CD4-positive, alpha-beta memory T cell (primary cell): ENCODE results near the gene RAP2C. TPM values are rescaled to one million over a fixed set of nuclear protein-coding genes. Genes with fewer than 3 reads are reported as not detected.

ENCODE experiments used
- CTCF ChIA-PET: fragments of 350-600 bp; sonication (Branson Sonifier 250); formaldehyde crosslinking; loops from one replicate; lab custom pipeline; 2021; ENCODE audit warnings: inconsistent platforms; ENCODE audit not compliant: partially characterized antibody; lab: Charles Lee
- POLR2A ChIA-PET: fragments of 350-600 bp; sonication (Branson Sonifier 250); formaldehyde crosslinking; loops from one replicate; lab custom pipeline; 2021; ENCODE audit not compliant: partially characterized antibody; lab: Charles Lee
- DNase-seq, 5 donors: peaks; one replicate each; pipeline versions ENCODE4 v3.0.0 to v3.0.0-alpha.2; 2020 to 2022; ENCODE audit warnings: mixed read lengths in 1 of 5
- H3K27ac ChIP-seq: one replicate; pipeline ENCODE4 v1.7.0; 2013; ENCODE audit warnings: low read depth, low read length
- H3K27me3 ChIP-seq: 2 replicates; pipeline ENCODE4 v1.7.0; 2013; ENCODE audit warnings: mild to moderate bottlenecking, low read length, moderate library complexity; ENCODE audit not compliant: insufficient read depth
- H3K36me3 ChIP-seq: 2 replicates; pipeline ENCODE4 v1.7.0; 2013; ENCODE audit warnings: mild to moderate bottlenecking, low read length, moderate library complexity; ENCODE audit not compliant: insufficient read depth
- H3K4me1 ChIP-seq: 2 replicates; pipeline ENCODE4 v1.7.0; 2013; ENCODE audit warnings: mild to moderate bottlenecking, low read length, moderate library complexity; ENCODE audit not compliant: insufficient read depth
- H3K4me3 ChIP-seq, 2 donors: one replicate each; pipeline ENCODE4 v1.7.0; 2013; ENCODE audit warnings: low read length in 2 of 2, mild to moderate bottlenecking in 1 of 2
- H3K9me3 ChIP-seq, 2 donors: one replicate each; pipeline ENCODE4 v1.7.0; 2013; ENCODE audit warnings: low read length in 2 of 2, control low read depth in 1 of 2; ENCODE audit not compliant: control insufficient read depth in 1 of 2
- H3K27ac Mint-ChIP-seq, 7 donors: one replicate each; pipeline ENCODE4 v1.8.0; 2020 to 2021; ENCODE audit warnings: mixed read lengths in 7 of 7, mild to moderate bottlenecking in 6 of 7, inconsistent platforms in 3 of 7, moderate library complexity in 3 of 7
- H3K27me3 Mint-ChIP-seq, 2 donors: one replicate each; pipeline ENCODE4 v1.8.0; 2020 to 2021; ENCODE audit warnings: mixed read lengths in 2 of 2
- H3K36me3 Mint-ChIP-seq, 2 donors: one replicate each; pipeline ENCODE4 v1.8.0; 2020 to 2021; ENCODE audit warnings: mixed read lengths in 2 of 2, inconsistent platforms in 1 of 2, mild to moderate bottlenecking in 1 of 2
- H3K4me1 Mint-ChIP-seq, 4 donors: one replicate each; pipeline ENCODE4 v1.8.0; 2020 to 2021; ENCODE audit warnings: mixed read lengths in 4 of 4, mild to moderate bottlenecking in 1 of 4
- H3K4me3 Mint-ChIP-seq, 8 donors: one replicate each; pipeline ENCODE4 v1.8.0; 2020 to 2021; ENCODE audit warnings: mixed read lengths in 8 of 8, mild to moderate bottlenecking in 7 of 8, moderate library complexity in 6 of 8, inconsistent platforms in 3 of 8
- H3K9me3 Mint-ChIP-seq, 8 donors: one replicate each; pipeline ENCODE4 v1.8.0; 2020 to 2021; ENCODE audit warnings: mixed read lengths in 8 of 8, mild to moderate bottlenecking in 5 of 8, inconsistent platforms in 3 of 8, moderate library complexity in 1 of 8
- intact Hi-C: fragments of 100-400 bp; cut with micrococcal nuclease; formaldehyde crosslinking; loops from one replicate; pipeline ENCODE4 v1.15.1; 2023
- polyA plus RNA-seq, 2 donors: library from polyadenylated mRNA; unstranded; fragments of 300-500 nt; fragmentation: Illumina TruSeq; gene quantifications; one replicate each; pipeline ENCODE4 v1.2.3, GENCODE V29; 2021
- total RNA-seq, 2 experiments: library from RNA; stranded (reverse); gene quantifications; one replicate each; pipeline ENCODE4 v1.2.3, GENCODE V29; 2021

Gene RAP2C
- total and polyA plus RNA-seq, 4 experiments from 2014 or later: 15.2 to 30.8 (median 24.5) TPM

GRCh38 chrX:132216806-132217202 lies 2.4 kb downstream of the RAP2C start:
- H3K4me1 ChIP-seq: peaks cover 52% of the 10 kb centered on the region
- ChIA-PET POLR2A (interaction anchor here (0.7 to 4.2 kb wide), 5 partner anchors 8 to 274 kb away, joined by 3 to 23 read pairs (median 3); partner anchors contain the start of genes MBNL3 and STK26), CTCF (interaction anchor here (0.6 kb wide), 1 partner anchor 124 kb away, joined by 3 read pairs; no protein-coding TSS in a partner anchor)
- H3K36me3 ChIP-seq: no peaks in the 10 kb centered on the region
- peaks cover 4 to 35% of the 10 kb centered on the region in 2 donors for H3K36me3 Mint-ChIP-seq
- H3K4me1 Mint-ChIP-seq: peaks cover 31 to 62% (median 35%) of the 10 kb centered on the region in 4 donors
- peak; percentile 60 to 76 (median 66) for DNase-seq
- H3K27me3 ChIP-seq: no peaks in the 10 kb centered on the region
- intact Hi-C loops: loop anchor here (1.0 to 10.0 kb wide), 4 partner anchors 230 to 1952 kb away; partner anchors contain the start of genes MBNL3 and ZNF280C
- H3K27ac Mint-ChIP-seq: peak overlapping the region; percentile 96 to 99 (median 99)
- H3K4me3 Mint-ChIP-seq: peak overlapping the region; percentile 93 to 98 (median 96)
- H3K27ac ChIP-seq: peak overlapping the region; percentile 94
- no peaks in the 10 kb centered on the region for H3K27me3 Mint-ChIP-seq
- H3K9me3 ChIP-seq: no peaks in the 10 kb centered on the region
- peaks cover 0 to 2% (median 0%) of the 10 kb centered on the region in 8 donors for H3K9me3 Mint-ChIP-seq
- H3K4me3 ChIP-seq: peak overlapping the region; percentile 78 to 81

GRCh38 chrX:132216283-132216682 lies 3.0 kb downstream of the RAP2C start:
- H3K27me3 Mint-ChIP-seq: no peaks in the 10 kb centered on the region
- H3K27ac ChIP-seq: peak overlapping the region; percentile 94
- peaks cover 0 to 2% (median 0%) of the 10 kb centered on the region in 8 donors for H3K9me3 Mint-ChIP-seq
- H3K4me3 ChIP-seq: peak overlapping the region in 1 of 2 donors; percentile 78
- intact Hi-C loops: loop anchor here (1.0 to 10.0 kb wide), 4 partner anchors 229 to 1951 kb away; partner anchors contain the start of genes MBNL3 and ZNF280C
- no peaks in the 10 kb centered on the region for H3K36me3 ChIP-seq
- H3K4me1 ChIP-seq: peaks cover 53% of the 10 kb centered on the region
- peak overlapping the region; percentile 96 to 99 (median 99) for H3K27ac Mint-ChIP-seq
- CTCF ChIA-PET: interaction anchor here (0.6 kb wide), 1 partner anchor 124 kb away, joined by 3 read pairs; no protein-coding TSS in a partner anchor
- H3K9me3 ChIP-seq: no peaks in the 10 kb centered on the region
- DNase-seq: peak in 1 of 5 donors; percentile 32
- peak overlapping the region; percentile 93 to 98 (median 96) for H3K4me3 Mint-ChIP-seq
- H3K4me1 Mint-ChIP-seq: peaks cover 36 to 67% (median 39%) of the 10 kb centered on the region in 4 donors
- peaks cover 6 to 40% of the 10 kb centered on the region in 2 donors for H3K36me3 Mint-ChIP-seq
- H3K27me3 ChIP-seq: no peaks in the 10 kb centered on the region
- POLR2A ChIA-PET: interaction anchor here (4.2 kb wide), 1 partner anchor 193 kb away, joined by 23 read pairs; the partner anchor contains the start of gene STK26

GRCh38 chrX:132214518-132214917 lies 4.7 kb downstream of the RAP2C start:
- CTCF ChIA-PET: no interaction called here
- peak overlapping the region in 5 of 7 donors; percentile 9 to 77 (median 25) for H3K27ac Mint-ChIP-seq

GRCh38 chrX:132209527-132209926 lies 9.7 kb downstream of the RAP2C start:
- H3K36me3 Mint-ChIP-seq: peaks cover 9 to 45% of the 10 kb centered on the region in 2 donors
- H3K4me3 Mint-ChIP-seq: peak overlapping the region in 3 of 8 donors; percentile 5 to 43 (median 21)
- DNase-seq: no peak
- H3K4me3 ChIP-seq: no peak overlapping the region
- H3K27ac Mint-ChIP-seq: peak overlapping the region in 1 of 7 donors; percentile 23
- no peaks in the 10 kb centered on the region for H3K9me3 ChIP-seq
- POLR2A ChIA-PET: interaction anchor here (1.3 kb wide), 1 partner anchor 8 kb away, joined by 3 read pairs; no protein-coding TSS in a partner anchor
- H3K9me3 Mint-ChIP-seq: no peaks in the 10 kb centered on the region
- H3K27me3 ChIP-seq: no peaks in the 10 kb centered on the region
- no peaks in the 10 kb centered on the region for H3K27me3 Mint-ChIP-seq
- intact Hi-C loops: no loop called here
- no peaks in the 10 kb centered on the region for H3K36me3 ChIP-seq
- H3K4me1 Mint-ChIP-seq: peaks cover 31 to 65% (median 52%) of the 10 kb centered on the region in 4 donors
- no peak overlapping the region for H3K27ac ChIP-seq
- H3K4me1 ChIP-seq: peaks cover 55% of the 10 kb centered on the region
- CTCF ChIA-PET: interaction anchor here (1.5 to 2.2 kb wide), 2 partner anchors 10 to 117 kb away, joined by 6 to 7 read pairs; partner anchors contain the start of gene RAP2C

More at GRCh38 chrX:132214518-132214917, 4.7 kb downstream of the RAP2C start:
- H3K9me3 ChIP-seq: no peaks in the 10 kb centered on the region
- H3K4me3 ChIP-seq: no peak overlapping the region
- H3K9me3 Mint-ChIP-seq: peaks cover 0 to 2% (median 0%) of the 10 kb centered on the region in 8 donors
- peaks cover 62% of the 10 kb centered on the region for H3K4me1 ChIP-seq
- H3K4me1 Mint-ChIP-seq: peaks cover 41 to 78% (median 48%) of the 10 kb centered on the region in 4 donors
- H3K27me3 ChIP-seq: no peaks in the 10 kb centered on the region
- intact Hi-C loops: loop anchor here (10.0 kb wide), 1 partner anchor 1950 kb away; the partner anchor contains the start of gene ZNF280C
- H3K36me3 ChIP-seq: no peaks in the 10 kb centered on the region
- H3K4me3 Mint-ChIP-seq: peak overlapping the region; percentile 24 to 97 (median 56)
- H3K27me3 Mint-ChIP-seq: no peaks in the 10 kb centered on the region
- POLR2A ChIA-PET: no interaction called here
- peaks cover 9 to 43% of the 10 kb centered on the region in 2 donors for H3K36me3 Mint-ChIP-seq
- no peak for DNase-seq
- no peak overlapping the region for H3K27ac ChIP-seq

- Mint-ChIP-seq H3K36me3 (peaks cover 10 to 40% of the 10 kb centered on the region in 2 donors), H3K4me1 (peaks cover 25 to 55% (median 45%) of the 10 kb centered on the region in 4 donors), H3K4me3 (no peak overlapping the region), H3K27me3 (no peaks in the 10 kb centered on the region), H3K9me3 (no peaks in the 10 kb centered on the region), H3K27ac (no peak overlapping the region)
- H3K36me3 ChIP-seq: no peaks in the 10 kb centered on the region
- peaks cover 45% of the 10 kb centered on the region for H3K4me1 ChIP-seq
- no peak for DNase-seq
- no peak overlapping the region for H3K27ac ChIP-seq
- no peaks in the 10 kb centered on the region for H3K9me3 ChIP-seq
- no peak overlapping the region for H3K4me3 ChIP-seq
- POLR2A ChIA-PET: interaction anchor here (0.6 to 1.3 kb wide), 3 partner anchors 9 to 185 kb away, joined by 3 read pairs; partner anchors contain the start of gene STK26
- intact Hi-C loops: no loop called here
- H3K27me3 ChIP-seq: no peaks in the 10 kb centered on the region
- CTCF ChIA-PET: interaction anchor here (1.3 to 2.2 kb wide), 3 partner anchors 10 to 116 kb away, joined by 3 to 6 read pairs (median 3); no protein-coding TSS in a partner anchor
Measured at GRCh38 chrX:132208422-132208821, 10.8 kb downstream of the RAP2C start.

- Histone ChIP-seq H3K4me3 (no peak overlapping the region), H3K27ac (no peak overlapping the region), H3K9me3 (no peaks in the 10 kb centered on the region), H3K36me3 (no peaks in the 10 kb centered on the region), H3K27me3 (no peaks in the 10 kb centered on the region), H3K4me1 (peaks cover 41% of the 10 kb centered on the region)
- Mint-ChIP-seq H3K27me3 (no peaks in the 10 kb centered on the region), H3K27ac (peak overlapping the region in 1 of 7 donors; percentile 75), H3K36me3 (peaks cover 13 to 42% of the 10 kb centered on the region in 2 donors), H3K4me1 (peaks cover 26 to 53% (median 44%) of the 10 kb centered on the region in 4 donors), H3K9me3 (peaks cover 0 to 2% (median 0%) of the 10 kb centered on the region in 8 donors), H3K4me3 (peak overlapping the region in 1 of 8 donors; percentile 10)
- ChIA-PET POLR2A (interaction anchor here (0.6 to 1.3 kb wide), 3 partner anchors 9 to 185 kb away, joined by 3 read pairs; partner anchors contain the start of gene STK26), CTCF (interaction anchor here (1.3 to 2.2 kb wide), 3 partner anchors 10 to 116 kb away, joined by 3 to 6 read pairs (median 3); no protein-coding TSS in a partner anchor)
- no peak for DNase-seq
- intact Hi-C loops: no loop called here
Measured at GRCh38 chrX:132207996-132208395, 11.3 kb downstream of the RAP2C start.
